ENCODE data around the gene UPK3A.

The UPK3A gene

GRCh38 chr22:45298934-45299505, 14.3 kb downstream of the UPK3A start:
- TF ChIP-seq, protein P1, sequence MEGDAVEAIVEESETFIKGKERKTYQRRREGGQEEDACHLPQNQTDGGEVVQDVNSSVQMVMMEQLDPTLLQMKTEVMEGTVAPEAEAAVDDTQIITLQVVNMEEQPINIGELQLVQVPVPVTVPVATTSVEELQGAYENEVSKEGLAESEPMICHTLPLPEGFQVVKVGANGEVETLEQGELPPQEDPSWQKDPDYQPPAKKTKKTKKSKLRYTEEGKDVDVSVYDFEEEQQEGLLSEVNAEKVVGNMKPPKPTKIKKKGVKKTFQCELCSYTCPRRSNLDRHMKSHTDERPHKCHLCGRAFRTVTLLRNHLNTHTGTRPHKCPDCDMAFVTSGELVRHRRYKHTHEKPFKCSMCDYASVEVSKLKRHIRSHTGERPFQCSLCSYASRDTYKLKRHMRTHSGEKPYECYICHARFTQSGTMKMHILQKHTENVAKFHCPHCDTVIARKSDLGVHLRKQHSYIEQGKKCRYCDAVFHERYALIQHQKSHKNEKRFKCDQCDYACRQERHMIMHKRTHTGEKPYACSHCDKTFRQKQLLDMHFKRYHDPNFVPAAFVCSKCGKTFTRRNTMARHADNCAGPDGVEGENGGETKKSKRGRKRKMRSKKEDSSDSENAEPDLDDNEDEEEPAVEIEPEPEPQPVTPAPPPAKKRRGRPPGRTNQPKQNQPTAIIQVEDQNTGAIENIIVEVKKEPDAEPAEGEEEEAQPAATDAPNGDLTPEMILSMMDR (IDR thresholded peaks at IDR 0.05; ENCODE audit: extremely low read depth, missing control alignments), result no peak
- no peak for DNase-seq (ENCODE audit: low spot score)

DNA sequence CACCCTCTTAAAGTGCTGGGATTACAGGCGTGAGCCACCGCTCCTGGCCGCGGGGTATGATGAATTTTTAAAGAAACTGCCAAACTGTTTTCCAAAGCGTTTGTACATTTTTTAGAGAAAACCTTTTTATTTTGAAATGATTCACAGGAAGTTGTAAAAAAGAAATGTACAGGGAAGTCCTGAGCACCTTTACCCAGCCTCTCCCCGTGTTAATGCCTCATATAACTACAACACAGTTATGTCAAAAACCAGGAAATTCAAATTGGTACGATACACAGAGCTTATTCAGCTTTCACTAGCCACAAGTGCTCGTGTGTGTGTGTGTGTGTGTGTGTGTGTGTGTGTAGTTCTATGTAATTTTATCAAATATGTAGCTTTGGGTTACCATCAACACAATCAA, 18.0 kb downstream of the UPK3A start:
- TF ChIP-seq, protein P1 (IDR thresholded peaks at IDR 0.05; ENCODE audit: extremely low read depth, missing control alignments), result no peak
- DNase-seq (ENCODE audit: low spot score), result no peak

GRCh38 chr22:45303181-45303580, 18.4 kb downstream of the UPK3A start:
- DNase-seq (ENCODE audit: low spot score), result no peak
- TF ChIP-seq, protein P1 (IDR thresholded peaks at IDR 0.05; ENCODE audit: extremely low read depth, missing control alignments), result no peak

DNA sequence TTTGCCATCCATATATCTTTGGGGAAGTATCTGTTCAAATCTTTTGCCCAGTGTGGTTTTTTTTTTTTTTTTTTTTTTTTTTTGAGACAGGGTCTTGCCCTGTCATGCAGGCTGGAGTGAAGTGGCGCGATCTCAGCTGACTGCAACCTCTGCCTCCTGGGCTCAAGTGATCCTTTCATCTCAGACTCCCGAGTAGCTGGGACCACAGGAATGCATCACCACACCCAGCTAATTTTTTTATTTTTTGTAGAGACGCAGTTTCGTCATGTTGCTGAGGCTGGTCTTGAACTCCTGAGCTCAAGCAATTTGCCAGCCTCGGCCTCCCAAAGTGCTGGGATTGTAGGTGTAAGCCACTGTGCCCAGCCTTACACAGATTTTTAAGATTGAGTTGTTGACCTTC, 20.2 kb downstream of the UPK3A start:
- DNase-seq (ENCODE audit: low spot score), result no peak
- TF ChIP-seq, protein P1 (IDR thresholded peaks at IDR 0.05; ENCODE audit: extremely low read depth, missing control alignments), result no peak

DNA sequence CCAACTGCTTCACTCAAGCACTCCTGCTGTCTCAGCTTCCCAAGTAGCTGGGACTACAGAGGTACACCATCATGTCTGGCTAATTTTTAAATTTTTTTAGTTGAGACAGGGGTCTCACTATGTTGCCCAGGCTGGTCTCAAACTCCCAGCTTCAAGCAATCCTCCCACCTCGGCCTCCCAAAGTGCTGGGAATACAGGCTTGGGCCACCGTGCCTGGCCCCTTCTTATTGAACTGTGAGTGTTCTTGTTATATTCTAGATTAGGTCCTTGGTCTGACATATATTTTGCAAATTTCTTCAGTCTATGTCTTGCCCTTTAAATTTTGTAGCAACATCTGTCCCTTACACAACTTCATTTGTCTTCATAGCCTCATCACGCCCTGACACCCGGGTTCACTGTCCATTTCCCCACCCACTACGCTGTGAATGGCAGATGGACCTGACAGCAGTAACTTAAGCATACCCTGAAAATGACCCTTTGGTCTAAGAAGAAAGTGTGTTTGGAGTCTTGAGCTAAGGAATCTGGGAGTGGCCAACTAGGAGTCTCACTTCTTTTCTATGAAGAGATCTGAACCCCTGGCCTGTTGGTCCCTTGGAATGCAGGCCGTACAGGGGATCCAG, 20.8 kb downstream of the UPK3A start:
- DNase-seq (ENCODE audit: low spot score), result no peak
- TF ChIP-seq, protein P1 (IDR thresholded peaks at IDR 0.05; ENCODE audit: extremely low read depth, missing control alignments), result no peak

GRCh38 chr22:45306139-45306538, 21.4 kb downstream of the UPK3A start:
- TF ChIP-seq, protein P1 (IDR thresholded peaks at IDR 0.05; ENCODE audit: extremely low read depth, missing control alignments), result no peak
- DNase-seq (ENCODE audit: low spot score), result no peak

GRCh38 chr22:45308391-45308956, 23.7 kb downstream of the UPK3A start:
- TF ChIP-seq, protein P1 (IDR thresholded peaks at IDR 0.05; ENCODE audit: extremely low read depth, missing control alignments), result no peak
- no peak for DNase-seq (ENCODE audit: low spot score)
